PC-3 (cell line): ENCODE measurements around the gene CHID1. TPM values are rescaled to one million over a fixed set of nuclear protein-coding genes. Genes with fewer than 3 reads are reported as not detected.

Source experiments
- ATAC-seq: fragments of 200-7000 bp; cut with Tn5 transposase; 2 replicates; pipeline ENCODE4 v1.9.1; 2020; ENCODE audit warnings: mild to moderate bottlenecking, moderate library complexity
- BruUV-seq: library from RNA; stranded (reverse); fragments of 400-500 nt; replicated peaks from 2 replicates; lab custom pipeline; 2021; lab: Mats Ljungman, UMichigan
- CTCF ChIA-PET: fragments of 300-600 bp; sonication (Branson Sonifier 250); formaldehyde crosslinking; loops from one replicate; lab custom pipeline; 2022; ENCODE audit warnings: antibody characterized with exemption; lab: Charles Lee
- POLR2A ChIA-PET: fragments of 300-600 bp; sonication (Branson Sonifier 250); formaldehyde crosslinking; loops from one replicate; lab custom pipeline; 2022; ENCODE audit warnings: antibody characterized with exemption; ENCODE audit not compliant: unreplicated experiment; lab: Charles Lee
- DNase-seq: peaks from one replicate; pipeline ENCODE4 v3.0.0-alpha.2; 2015
- H2AFZ ChIP-seq: fragments of 300-600 bp; sonication (generic); 2 replicates; pipeline ENCODE4 v1.6.0; 2016; ENCODE audit warnings: antibody characterized with exemption, low read length
- H3F3A ChIP-seq: fragments of 300-600 bp; sonication (generic); one replicate; pipeline ENCODE4 v1.6.0; 2017; ENCODE audit warnings: antibody characterized with exemption, low read length, control low read depth, mild to moderate bottlenecking; ENCODE audit not compliant: unreplicated experiment
- H3K27ac ChIP-seq: fragments of 300-600 bp; sonication (generic); 2 replicates; pipeline ENCODE4 v1.5.1; 2016; ENCODE audit warnings: mild to moderate bottlenecking, low read length
- H3K27me3 ChIP-seq: fragments of 300-600 bp; sonication (generic); 2 replicates; pipeline ENCODE4 v1.6.1; 2016; ENCODE audit warnings: low read length, mixed read lengths
- H3K36me3 ChIP-seq: fragments of 300-600 bp; sonication (generic); 2 replicates; pipeline ENCODE4 v1.6.1; 2016; ENCODE audit warnings: low read depth, mixed run types, low read length, mixed read lengths
- H3K4me1 ChIP-seq: fragments of 300-600 bp; sonication (generic); 2 replicates; pipeline ENCODE4 v1.5.1; 2016; ENCODE audit warnings: low read length; ENCODE audit not compliant: insufficient read depth
- H3K4me2 ChIP-seq: fragments of 300-600 bp; sonication (generic); 2 replicates; pipeline ENCODE4 v1.6.0; 2016; ENCODE audit warnings: low read length
- H3K4me3 ChIP-seq: fragments of 300-600 bp; sonication (generic); 2 replicates; pipeline ENCODE4 v1.5.1; 2016; ENCODE audit warnings: mild to moderate bottlenecking, low read length, mixed read lengths
- H3K79me2 ChIP-seq: fragments of 300-600 bp; sonication (generic); 2 replicates; pipeline ENCODE4 v1.6.1; 2017; ENCODE audit warnings: low read length, mixed read lengths
- H3K9ac ChIP-seq: fragments of 300-600 bp; sonication (generic); 2 replicates; pipeline ENCODE4 v1.6.0; 2016; ENCODE audit warnings: mild to moderate bottlenecking, low read length
- H3K9me2 ChIP-seq: fragments of 300-600 bp; sonication (generic); replicated peaks from 2 replicates; pipeline ENCODE4 v1.6.1; 2016; ENCODE audit warnings: mixed run types, low read length, mixed read lengths
- H3K9me3 ChIP-seq: fragments of 300-600 bp; sonication (generic); 2 replicates; pipeline ENCODE4 v1.6.1; 2016; ENCODE audit warnings: low read length, mixed read lengths
- H4K20me1 ChIP-seq: fragments of 300-600 bp; sonication (generic); 2 replicates; pipeline ENCODE4 v1.6.1; 2016; ENCODE audit warnings: low read length, mixed read lengths
- EZH2 ChIP-seq: fragments of 300-600 bp; sonication (generic); IDR thresholded peaks from one replicate; pipeline ENCODE4 v1.6.1; 2017; ENCODE audit warnings: antibody characterized with exemption, mild to moderate bottlenecking, low read length; ENCODE audit not compliant: unreplicated experiment
- EZH2phosphoT487 ChIP-seq: fragments of 300-600 bp; sonication (generic); IDR thresholded peaks from 2 replicates; pipeline ENCODE4 v1.6.1; 2018; ENCODE audit warnings: mild to moderate bottlenecking, antibody characterized with exemption, low read length, borderline replicate concordance
- intact Hi-C: fragments of 100-400 bp; cut with micrococcal nuclease; formaldehyde crosslinking; loops from 2 replicates; pipeline ENCODE4 v1.9.0; 2023
- total RNA-seq: library from RNA; depleted of rRNA; stranded (reverse); fragments of >200 nt; gene quantifications from 2 replicates; pipeline ENCODE4 v1.2.3, GENCODE V29; 2014
- TF ChIP-seq, protein P1 (sequence below): fragments of 300-600 bp; sonication (generic); conservative IDR thresholded peaks from 2 replicates; pipeline ENCODE4 v1.5.1; 2017; ENCODE audit warnings: antibody characterized with exemption, low read depth, mild to moderate bottlenecking, low read length

CHID1 gene
- total RNA-seq, 1 experiment from 2014 or later = 70.2 TPM

GRCh38 chr11:890794-891540 is 19.6 kb downstream of the CHID1 start:
- BruUV-seq = no TSS peak

DNA sequence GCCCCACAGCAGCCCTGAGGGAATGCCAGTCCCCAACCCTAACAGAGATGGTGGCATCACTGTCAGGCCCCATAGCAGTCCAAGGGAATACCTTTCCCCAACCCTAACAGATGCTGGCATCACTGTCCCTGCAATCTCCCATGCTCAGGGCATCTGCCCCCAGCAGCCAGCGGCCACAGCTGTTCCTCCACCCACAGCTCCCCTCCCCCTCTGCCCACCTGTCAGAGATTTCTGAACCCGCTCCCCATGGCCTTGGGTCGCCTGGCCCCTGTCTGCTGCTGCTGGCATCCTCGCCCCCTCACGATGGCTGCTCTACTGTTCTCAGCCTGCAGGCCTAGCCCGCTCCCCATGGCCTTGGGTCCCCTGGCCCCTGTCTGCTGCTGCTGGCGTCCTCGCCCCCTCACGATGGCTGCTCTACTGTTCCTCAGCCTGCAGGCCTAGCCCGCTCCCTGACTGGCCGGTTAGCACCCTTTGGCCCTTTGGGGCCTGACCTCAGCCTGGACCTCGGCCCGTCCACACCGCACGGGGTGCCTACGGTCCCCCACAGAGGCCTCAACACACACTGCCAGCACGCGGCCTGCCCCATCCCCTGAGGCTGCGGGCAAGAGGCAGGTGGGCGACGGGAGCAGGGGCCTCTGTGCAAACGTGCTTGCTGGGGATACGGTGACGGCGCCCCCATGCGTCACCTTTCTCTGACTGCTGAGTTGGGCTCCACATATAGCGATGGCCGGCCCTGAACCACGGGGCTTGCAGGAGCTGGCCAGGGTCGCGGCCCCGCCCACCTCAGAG is 20.7 kb downstream of the CHID1 start:
- no peak overlapping the region for H3K27ac ChIP-seq
- H3F3A ChIP-seq = no peaks in the 10 kb centered on the region
- BruUV-seq = no TSS peak
- no peaks in the 10 kb centered on the region for H4K20me1 ChIP-seq
- H2AFZ ChIP-seq = no peak overlapping the region
- H3K36me3 ChIP-seq = peaks cover 6% of the 10 kb centered on the region; the same call in 1 of the 2 replicates
- H3K79me2 ChIP-seq = no peaks in the 10 kb centered on the region
- TF ChIP-seq, protein P1, sequence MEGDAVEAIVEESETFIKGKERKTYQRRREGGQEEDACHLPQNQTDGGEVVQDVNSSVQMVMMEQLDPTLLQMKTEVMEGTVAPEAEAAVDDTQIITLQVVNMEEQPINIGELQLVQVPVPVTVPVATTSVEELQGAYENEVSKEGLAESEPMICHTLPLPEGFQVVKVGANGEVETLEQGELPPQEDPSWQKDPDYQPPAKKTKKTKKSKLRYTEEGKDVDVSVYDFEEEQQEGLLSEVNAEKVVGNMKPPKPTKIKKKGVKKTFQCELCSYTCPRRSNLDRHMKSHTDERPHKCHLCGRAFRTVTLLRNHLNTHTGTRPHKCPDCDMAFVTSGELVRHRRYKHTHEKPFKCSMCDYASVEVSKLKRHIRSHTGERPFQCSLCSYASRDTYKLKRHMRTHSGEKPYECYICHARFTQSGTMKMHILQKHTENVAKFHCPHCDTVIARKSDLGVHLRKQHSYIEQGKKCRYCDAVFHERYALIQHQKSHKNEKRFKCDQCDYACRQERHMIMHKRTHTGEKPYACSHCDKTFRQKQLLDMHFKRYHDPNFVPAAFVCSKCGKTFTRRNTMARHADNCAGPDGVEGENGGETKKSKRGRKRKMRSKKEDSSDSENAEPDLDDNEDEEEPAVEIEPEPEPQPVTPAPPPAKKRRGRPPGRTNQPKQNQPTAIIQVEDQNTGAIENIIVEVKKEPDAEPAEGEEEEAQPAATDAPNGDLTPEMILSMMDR = no peak
- TF ChIP-seq EZH2 (no peak), EZH2phosphoT487 (no peak)
- no peaks in the 10 kb centered on the region for H3K4me1 ChIP-seq
- H3K27me3 ChIP-seq = no peaks in the 10 kb centered on the region
- CTCF ChIA-PET = no interaction called here
- no peaks in the 10 kb centered on the region for H3K9me2 ChIP-seq
- intact Hi-C loops = no loop called here
- H3K9ac ChIP-seq = no peak overlapping the region
- no peaks in the 10 kb centered on the region for H3K9me3 ChIP-seq
- POLR2A ChIA-PET = no interaction called here
- no peak for DNase-seq
- no peak overlapping the region for H3K4me3 ChIP-seq
- H3K4me2 ChIP-seq = no peak overlapping the region
- ATAC-seq = no peak

More at GRCh38 chr11:890794-891540, 19.6 kb downstream of the CHID1 start:
- ATAC-seq = no peak
- no peak overlapping the region for H3K4me2 ChIP-seq
- H3K9me3 ChIP-seq = no peaks in the 10 kb centered on the region
- no peaks in the 10 kb centered on the region for H3K79me2 ChIP-seq
- H3K27ac ChIP-seq = no peak overlapping the region
- CTCF ChIA-PET = no interaction called here
- H3K4me1 ChIP-seq = no peaks in the 10 kb centered on the region
- H3K4me3 ChIP-seq = no peak overlapping the region
- no peaks in the 10 kb centered on the region for H3K9me2 ChIP-seq
- TF ChIP-seq EZH2phosphoT487 (no peak), EZH2 (no peak)
- TF ChIP-seq, protein P1 = no peak
- DNase-seq = no peak
- no peak overlapping the region for H2AFZ ChIP-seq
- intact Hi-C loops = no loop called here
- no peaks in the 10 kb centered on the region for H3F3A ChIP-seq
- H3K36me3 ChIP-seq = peaks cover 6% of the 10 kb centered on the region; the same call in 1 of the 2 replicates
- no peaks in the 10 kb centered on the region for H4K20me1 ChIP-seq
- H3K27me3 ChIP-seq = no peaks in the 10 kb centered on the region
- no peak overlapping the region for H3K9ac ChIP-seq
- POLR2A ChIA-PET = no interaction called here
